HepG2 (cell line): ENCODE results near the gene MBNL3. TPM values are rescaled to one million over a fixed set of nuclear protein-coding genes. Genes with fewer than 3 reads are reported as not detected.

Experiments used
- ATAC-seq: fragments of 200-7000 bp; cut with Tn5 transposase; 3 replicates; pipeline ENCODE4 v1.9.1; 2020; ENCODE audit warnings: mild to moderate bottlenecking, moderate library complexity
- BruUV-seq: library from RNA; stranded (reverse); fragments of 400-500 nt; replicated peaks from 2 replicates; lab custom pipeline; 2021; lab: Mats Ljungman, UMichigan
- CTCF ChIA-PET: fragments of 300-600 bp; formaldehyde crosslinking; extraction: SDS; loops from one replicate; lab custom pipeline; 2021; ENCODE audit warnings: low total read pairs, inconsistent platforms, low intra/inter-chr PET ratio; lab: Yijun Ruan, JAX
- POLR2A ChIA-PET: fragments of 350-600 bp; sonication (Branson Sonifier 250); formaldehyde crosslinking; loops from one replicate; lab custom pipeline; 2020; ENCODE audit warnings: antibody characterized with exemption, inconsistent platforms; lab: Yijun Ruan, JAX
- DNase-seq: peaks from one replicate; pipeline ENCODE4 v3.0.0-alpha.2; 2015; ENCODE audit warnings: low spot score
- FAIRE-seq: peaks from 3 replicates; lab custom pipeline; 2011; peaks lifted over from hg19 to GRCh38; lab: Jason Lieb, UNC
- H2AFZ ChIP-seq: one replicate; pipeline ENCODE4 v1.6.1; 2011; ENCODE audit warnings: low read length, inconsistent platforms
- H3K27ac ChIP-seq: fragments of 300-600 bp; 3 replicates; pipeline ENCODE4 v1.8.0; 2011; ENCODE audit warnings: mixed run types, mild to moderate bottlenecking, mixed read lengths, low read length, inconsistent platforms; ENCODE audit not compliant: insufficient read depth; ENCODE audit errors: extremely low read length
- H3K27me3 ChIP-seq, 2 experiments: fragments of 200-600 bp in 1 of 2; 2 replicates in 1 of 2; 3 replicates in 1 of 2; pipeline versions ENCODE4 v1.6.0 to v1.8.0; 2011; ENCODE audit warnings: low read length in 2 of 2, mild to moderate bottlenecking in 2 of 2, moderate library complexity in 2 of 2, inconsistent platforms in 1 of 2; ENCODE audit not compliant: insufficient read depth in 2 of 2, control insufficient read depth in 1 of 2
- H3K36me3 ChIP-seq, 2 experiments: fragments of 200-600 bp in 1 of 2; replicated peaks in 1 of 2; 2 replicates in 1 of 2; 3 replicates in 1 of 2; pipeline versions ENCODE4 v1.5.1 to v1.8.0; 2011; ENCODE audit warnings: low read length in 2 of 2, inconsistent platforms in 1 of 2; ENCODE audit not compliant: insufficient read depth in 2 of 2, control insufficient read depth in 1 of 2
- H3K4me1 ChIP-seq: 2 replicates; pipeline ENCODE4 v1.5.1; 2012; ENCODE audit warnings: low read length, inconsistent platforms; ENCODE audit not compliant: insufficient read depth
- H3K4me2 ChIP-seq: 2 replicates; pipeline ENCODE4 v1.6.0; 2011; ENCODE audit warnings: low read depth, low read length, inconsistent platforms
- H3K4me3 ChIP-seq, 3 experiments: fragments of 200-600 bp in 1 of 3; sonication (generic), shearing (Covaris generic) in 1 of 3; replicated peaks in 1 of 3; 2 replicates each; pipeline ENCODE4 v1.5.1; 2011 to 2016; ENCODE audit warnings: low read length in 3 of 3, inconsistent platforms in 2 of 3, low read depth in 2 of 3, mild to moderate bottlenecking in 2 of 3, control low read depth in 1 of 3, mixed read lengths in 1 of 3; ENCODE audit not compliant: insufficient read depth in 1 of 3
- H3K79me2 ChIP-seq: one replicate; pipeline ENCODE4 v1.6.1; 2011; ENCODE audit warnings: low read length, inconsistent platforms; ENCODE audit not compliant: insufficient read depth
- H3K9ac ChIP-seq: 2 replicates; pipeline ENCODE4 v1.6.0; 2011; ENCODE audit warnings: mild to moderate bottlenecking, low read depth, low read length, inconsistent platforms; ENCODE audit not compliant: insufficient read depth
- H3K9me3 ChIP-seq: 2 replicates; pipeline ENCODE4 v1.5.1; 2012; ENCODE audit warnings: mild to moderate bottlenecking, low read length
- H4K20me1 ChIP-seq: 2 replicates; pipeline ENCODE4 v1.6.0; 2011; ENCODE audit warnings: inconsistent platforms, mild to moderate bottlenecking, low read length, moderate library complexity; ENCODE audit not compliant: insufficient read depth
- BORCS8-MEF2B ChIP-seq: sonication (generic); formaldehyde crosslinking; IDR thresholded peaks from 2 replicates; pipeline ENCODE4 v1.8.0; 2022; ENCODE audit warnings: mild to moderate bottlenecking, missing genetic modification reagents
- CHD2 ChIP-seq: IDR thresholded peaks from 2 replicates; pipeline ENCODE4 v1.6.1; 2011; ENCODE audit warnings: low read depth, low read length, improper control_type of control experiment
- FIP1L1 ChIP-seq: fragments of 200-400 bp; formaldehyde crosslinking; IDR thresholded peaks from 2 replicates; pipeline ENCODE4 v1.6.1; 2018; ENCODE audit warnings: low read depth, mild to moderate bottlenecking, low read length, moderate library complexity, borderline replicate concordance; ENCODE audit not compliant: insufficient read depth
- KLF13 ChIP-seq: sonication (generic); formaldehyde crosslinking; IDR thresholded peaks from 2 replicates; pipeline ENCODE4 v1.4.0; 2020; ENCODE audit warnings: mild to moderate bottlenecking, missing genetic modification reagents
- MYPOP ChIP-seq: sonication (generic); formaldehyde crosslinking; IDR thresholded peaks from 2 replicates; pipeline ENCODE4 v1.8.1; 2023; ENCODE audit warnings: mild to moderate bottlenecking, moderate library complexity, missing genetic modification reagents
- REST ChIP-seq, 2 experiments: IDR thresholded peaks; 2 replicates each; pipeline ENCODE4 v1.6.1; 2011 to 2012; ENCODE audit warnings: low read length in 2 of 2, borderline replicate concordance in 1 of 2, low read depth in 1 of 2, mild to moderate bottlenecking in 1 of 2, moderate library complexity in 1 of 2
- SP1 ChIP-seq, 2 experiments: fragments of 450-650 bp in 1 of 2; sonication (generic) in 1 of 2; formaldehyde crosslinking in 1 of 2; IDR thresholded peaks; 2 replicates each; pipeline versions ENCODE4 v1.4.0 to v1.6.1; 2016 to 2020; ENCODE audit warnings: missing genetic modification reagents in 1 of 2
- TARDBP ChIP-seq: sonication (generic); formaldehyde crosslinking; IDR thresholded peaks from 2 replicates; pipeline ENCODE4 v1.8.0; 2022; ENCODE audit warnings: mild to moderate bottlenecking, missing genetic modification reagents
- THAP11 ChIP-seq: IDR thresholded peaks from 2 replicates; pipeline ENCODE4 v1.6.1; 2016; ENCODE audit warnings: missing biosample characterization, missing genetic modification reagents
- ZNF367 ChIP-seq: sonication (generic); formaldehyde crosslinking; IDR thresholded peaks from 2 replicates; pipeline ENCODE4 v1.4.0; 2020; ENCODE audit warnings: missing genetic modification reagents, borderline replicate concordance
- ZNF546 ChIP-seq: sonication (generic); formaldehyde crosslinking; conservative IDR thresholded peaks from 2 replicates; pipeline ENCODE4 v1.8.1; 2023; ENCODE audit warnings: mild to moderate bottlenecking, missing genetic modification reagents
- ZNF550 ChIP-seq: sonication (generic); formaldehyde crosslinking; IDR thresholded peaks from 2 replicates; pipeline ENCODE4 v1.4.0; 2020; ENCODE audit warnings: mild to moderate bottlenecking, missing genetic modification reagents, borderline replicate concordance
- ZNF768 ChIP-seq: sonication (generic); formaldehyde crosslinking; IDR thresholded peaks from 2 replicates; pipeline ENCODE4 v1.4.0; 2020; ENCODE audit warnings: missing genetic modification reagents
- WGBS: methylation state at CpG from one replicate; pipeline ENCODE4 v1.1.6; 2017; ENCODE audit warnings: low lambda C conversion rate; 5-methylcytosine and 5-hydroxymethylcytosine counted together
- in situ Hi-C: cut with HindIII; loops from 2 replicates; pipeline ENCODE4 v1.10.0; 2017; ENCODE audit warnings: low pct_unique_long_range_greater_than_20kb; ENCODE audit not compliant: extremely low pct_ligation_motif_present
- intact Hi-C: fragments of 100-400 bp; cut with micrococcal nuclease; formaldehyde crosslinking; loops from one replicate; pipeline ENCODE4 v1.10.0; 2022; ENCODE audit not compliant: unreplicated experiment
- polyA plus RNA-seq, 8 experiments: library from polyadenylated mRNA; depleted of rRNA in 3 of 8; stranded (reverse) in 7 of 8; unstranded in 1 of 8; fragments of >200 nt; fragmentation: Illumina TruSeq in 4 of 8; extraction: Trizol in 4 of 8; gene quantifications; 2 replicates each; pipeline versions ENCODE4 v1.2.1 to v1.2.3, GENCODE V29; 2011 to 2016; ENCODE audit warnings: low read depth in 4 of 8, missing spikeins in 1 of 8, mixed read lengths in 1 of 8; ENCODE audit not compliant: insufficient read depth in 1 of 8
- total RNA-seq, 5 experiments: library from RNA; depleted of rRNA; stranded (reverse); fragments of >200 nt; fragmentation: Illumina TruSeq; extraction: Trizol; gene quantifications; 2 replicates each; pipeline ENCODE4 v1.2.3, GENCODE V29; 2016; ENCODE audit warnings: low read depth in 1 of 5

The MBNL3 gene
- total and polyA plus RNA-seq, 2 of the 13 experiments (the other 11 are each of a cell fraction or from before 2014, with no cell fraction given) = 155 to 257 TPM

GRCh38 chrX:132497432-132497831 is 8.6 kb upstream of the MBNL3 start:
- no peak overlapping the region for H3K9ac ChIP-seq
- H3K4me2 ChIP-seq = no peak overlapping the region
- no peak overlapping the region for H3K4me3 ChIP-seq
- BruUV-seq = no TSS peak
- H3K36me3 ChIP-seq = no peaks in the 10 kb centered on the region
- H3K9me3 ChIP-seq = no peaks in the 10 kb centered on the region
- no peaks in the 10 kb centered on the region for H4K20me1 ChIP-seq
- H3K79me2 ChIP-seq = no peaks in the 10 kb centered on the region
- no peak for DNase-seq
- H2AFZ ChIP-seq = no peak overlapping the region
- no peaks in the 10 kb centered on the region for H3K27me3 ChIP-seq
- in situ Hi-C loops (no loop called here), intact Hi-C loops (no loop called here)
- H3K4me1 ChIP-seq = peaks cover 45% of the 10 kb centered on the region
- no peak for FAIRE-seq
- 86% methylated on average over 2 of the region's 2 CpGs for WGBS
- no peak for ATAC-seq
- CTCF ChIA-PET = no interaction called here
- no peak for TF ChIP-seq KLF13 (CRISPR knock-in tag)
- TF ChIP-seq ZNF546 (CRISPR knock-in tag) = no peak
- TF ChIP-seq ZNF550 (CRISPR knock-in tag) = no peak
- POLR2A ChIA-PET = interaction anchor here (1.2 to 1.3 kb wide), 2 partner anchors 11 to 93 kb away, joined by 3 read pairs; no protein-coding TSS in a partner anchor
- no peak overlapping the region for H3K27ac ChIP-seq

- peak; percentile 77 for FAIRE-seq
- intact Hi-C loops = loop anchor here (1.0 to 5.0 kb wide), 2 partner anchors 97 to 119 kb away; no protein-coding TSS in a partner anchor
- TF ChIP-seq ZNF768 (CRISPR knock-in tag) = no peak
- TF ChIP-seq BORCS8-MEF2B = no peak
- no peak for TF ChIP-seq SP1 (IDR thresholded peaks at IDR 0.05)
- TF ChIP-seq SP1 (CRISPR knock-in tag; IDR thresholded peaks at IDR 0.05) = no peak
- no peak for TF ChIP-seq CHD2
- peak; percentile 35; the same call in 1 of the 2 replicates for TF ChIP-seq THAP11 (CRISPR knock-in tag)
- no peak for TF ChIP-seq FIP1L1
- 0 out of 2 replicates have a peak, but pooled peaks have one; percentile 28 for TF ChIP-seq TARDBP (CRISPR knock-in tag)
- no peak for TF ChIP-seq REST (IDR thresholded peaks at IDR 0.05; ENCODE audit: borderline replicate concordance in 1 of 2, low read depth in 1 of 2, low read length in 2 of 2)
- no peak for TF ChIP-seq ZNF367 (CRISPR knock-in tag)
- no peak for TF ChIP-seq MYPOP (CRISPR knock-in tag)
Observed at GRCh38 chrX:132493095-132493494, 4.3 kb upstream of the MBNL3 start.

More at GRCh38 chrX:132493095-132493494, 4.3 kb upstream of the MBNL3 start:
- BruUV-seq = no TSS peak
- H2AFZ ChIP-seq = no peak overlapping the region
- no peaks in the 10 kb centered on the region for H3K9me3 ChIP-seq
- H4K20me1 ChIP-seq = no peaks in the 10 kb centered on the region
- in situ Hi-C loops = loop anchor here (5.0 kb wide), 1 partner anchor 99 kb away; no protein-coding TSS in a partner anchor
- no peaks in the 10 kb centered on the region for H3K36me3 ChIP-seq
- CTCF ChIA-PET = no interaction called here
- ATAC-seq = peak; percentile 80
- DNase-seq = peak; percentile 95
- peaks cover 62% of the 10 kb centered on the region for H3K4me1 ChIP-seq
- H3K9ac ChIP-seq = peak overlapping the region; percentile 49
- peak overlapping the region; percentile 55 for H3K4me2 ChIP-seq
- POLR2A ChIA-PET = interaction anchor here (1.0 to 1.2 kb wide), 3 partner anchors 12 to 121 kb away, joined by 3 to 5 read pairs (median 3); no protein-coding TSS in a partner anchor
- H3K27ac ChIP-seq = peak overlapping the region; percentile 82
- H3K27me3 ChIP-seq = no peaks in the 10 kb centered on the region
- no peak overlapping the region; a peak in 1 of 6 replicates for H3K4me3 ChIP-seq
- H3K79me2 ChIP-seq = peaks cover 18% of the 10 kb centered on the region
- WGBS = 0% methylated on average over 1 of the region's 1 CpG
